Measurements from ENCODE around the gene MCOLN3.

GRCh38 chr1:85048296-85049064, at the start of gene MCOLN3:
- TF ChIP-seq CTCF (conservative IDR thresholded peaks at IDR 0.05; ENCODE audit: low read length) (no peak), EZH2phosphoT487 (IDR thresholded peaks at IDR 0.05; ENCODE audit: borderline replicate concordance) (no peak)

Measured in Loucy (cell line).